Fibroblast of villous mesenchyme (primary cell): ENCODE data around the gene NRIP3. TPM values are rescaled to one million over a fixed set of nuclear protein-coding genes. Genes with fewer than 3 reads are reported as not detected.
"Not testable (repeated sequence)": the region's sequence is repeated elsewhere in the genome, so short reads cannot be mapped to it uniquely, and the experiment has no call there.

Experiments
- DNase-seq: peaks from one replicate; pipeline ENCODE4 v3.0.0-alpha.2; 2010; ENCODE audit warnings: low read depth
- H3K4me3 ChIP-seq: 2 replicates; pipeline ENCODE4 v1.5.1; 2011; ENCODE audit warnings: low read depth, mild to moderate bottlenecking, low read length
- total RNA-seq: library from RNA; depleted of rRNA; stranded (reverse); fragments of >200 nt; gene quantifications from 2 replicates; pipeline ENCODE4 v1.2.3, GENCODE V29; 2012
- TF ChIP-seq, protein P1 (sequence below): IDR thresholded peaks from 2 replicates; pipeline ENCODE4 v1.5.1; 2012; ENCODE audit warnings: low read depth, mild to moderate bottlenecking, low read length; ENCODE audit not compliant: insufficient read depth

Gene NRIP3
- total RNA-seq, 1 donor = 10.8 TPM

- TF ChIP-seq, protein P1, sequence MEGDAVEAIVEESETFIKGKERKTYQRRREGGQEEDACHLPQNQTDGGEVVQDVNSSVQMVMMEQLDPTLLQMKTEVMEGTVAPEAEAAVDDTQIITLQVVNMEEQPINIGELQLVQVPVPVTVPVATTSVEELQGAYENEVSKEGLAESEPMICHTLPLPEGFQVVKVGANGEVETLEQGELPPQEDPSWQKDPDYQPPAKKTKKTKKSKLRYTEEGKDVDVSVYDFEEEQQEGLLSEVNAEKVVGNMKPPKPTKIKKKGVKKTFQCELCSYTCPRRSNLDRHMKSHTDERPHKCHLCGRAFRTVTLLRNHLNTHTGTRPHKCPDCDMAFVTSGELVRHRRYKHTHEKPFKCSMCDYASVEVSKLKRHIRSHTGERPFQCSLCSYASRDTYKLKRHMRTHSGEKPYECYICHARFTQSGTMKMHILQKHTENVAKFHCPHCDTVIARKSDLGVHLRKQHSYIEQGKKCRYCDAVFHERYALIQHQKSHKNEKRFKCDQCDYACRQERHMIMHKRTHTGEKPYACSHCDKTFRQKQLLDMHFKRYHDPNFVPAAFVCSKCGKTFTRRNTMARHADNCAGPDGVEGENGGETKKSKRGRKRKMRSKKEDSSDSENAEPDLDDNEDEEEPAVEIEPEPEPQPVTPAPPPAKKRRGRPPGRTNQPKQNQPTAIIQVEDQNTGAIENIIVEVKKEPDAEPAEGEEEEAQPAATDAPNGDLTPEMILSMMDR = no peak
- DNase-seq = no peak
- H3K4me3 ChIP-seq = no peak overlapping the region
These were observed 5.8 kb downstream of the NRIP3 start for GRCh38 chr11:8998017-8998416.

GRCh38 chr11:8997451-8997850 is 6.3 kb downstream of the NRIP3 start:
- TF ChIP-seq, protein P1 = no peak
- no peak for DNase-seq
- H3K4me3 ChIP-seq = no peak overlapping the region

DNA sequence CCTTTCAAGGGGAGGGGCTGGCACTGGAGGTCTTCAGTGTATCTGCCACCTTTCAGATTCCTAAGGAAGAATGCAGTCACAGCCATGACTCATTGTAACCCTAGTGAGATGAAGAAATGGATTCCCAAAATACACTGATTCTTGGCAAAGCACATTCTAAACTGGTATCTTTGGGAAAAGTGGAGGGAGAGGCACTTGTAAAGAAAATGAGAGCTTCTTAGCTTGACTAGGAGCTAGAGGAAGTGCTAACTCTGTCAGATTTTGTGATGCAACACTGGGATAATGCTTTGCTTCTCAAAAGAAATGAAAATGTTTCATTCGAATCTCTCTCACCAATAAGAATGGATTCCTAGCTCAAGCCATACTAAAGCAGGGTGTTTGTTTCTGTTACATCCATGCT is 14.3 kb downstream of the NRIP3 start:
- peak; percentile 18 for DNase-seq
- TF ChIP-seq, protein P1 = no peak
- no peak overlapping the region for H3K4me3 ChIP-seq

GRCh38 chr11:8988329-8989234 is 15.2 kb downstream of the NRIP3 start:
- H3K4me3 ChIP-seq = no peak overlapping the region
- no peak for DNase-seq
- TF ChIP-seq, protein P1 = no peak

- DNase-seq = no peak
- no peak overlapping the region for H3K4me3 ChIP-seq
- TF ChIP-seq, protein P1 = no peak
These were observed 16.4 kb downstream of the NRIP3 start for GRCh38 chr11:8987446-8987845.

GRCh38 chr11:8986772-8987171 is 17.0 kb downstream of the NRIP3 start:
- not testable (repeated sequence) for DNase-seq, H3K4me3 ChIP-seq

DNA sequence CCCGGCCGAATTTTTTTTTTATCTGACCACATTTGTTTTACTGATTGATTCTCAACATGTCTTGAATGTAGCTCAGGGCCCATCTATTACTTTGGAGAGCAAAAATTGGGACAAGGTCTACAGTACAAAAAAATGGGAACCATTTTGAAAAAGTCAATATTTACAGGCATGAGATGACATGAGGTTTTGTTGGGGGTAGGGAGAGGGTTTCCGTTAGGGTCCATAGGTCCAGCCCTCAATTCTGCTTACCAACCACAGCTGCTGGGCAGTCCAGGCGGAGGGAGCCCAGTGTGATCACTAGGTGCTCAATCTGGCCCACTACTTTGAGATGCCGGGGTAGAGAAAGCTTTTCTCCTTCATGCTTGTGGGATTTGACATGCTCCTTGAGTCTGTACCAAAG is 18.3 kb downstream of the NRIP3 start:
- H3K4me3 ChIP-seq = no peak overlapping the region
- no peak for DNase-seq

More for the DNA sequence above, 18.3 kb downstream of the NRIP3 start:
- TF ChIP-seq, protein P1 = no peak
